SU-DHL-6 (cell line): ENCODE data around the gene KIAA1614.

ENCODE experiments used
- H2AFZ ChIP-seq: fragments of 200-600 bp; sonication (generic); 2 replicates; pipeline ENCODE4 v1.6.1; 2014; ENCODE audit warnings: low read depth, mild to moderate bottlenecking, moderate library complexity, mixed read lengths, antibody characterized with exemption, low read length; ENCODE audit not compliant: severe bottlenecking
- H3F3A ChIP-seq: fragments of 200-600 bp; shearing (Covaris generic); 2 replicates; pipeline ENCODE4 v1.6.0; 2016; ENCODE audit warnings: antibody characterized with exemption, mild to moderate bottlenecking; ENCODE audit not compliant: insufficient read depth
- H3K27ac ChIP-seq: fragments of 200-600 bp; sonication (generic); 2 replicates; pipeline ENCODE4 v1.5.1; 2016; ENCODE audit warnings: low read depth, mild to moderate bottlenecking, low read length, moderate library complexity, mixed read lengths
- H3K27me3 ChIP-seq: fragments of 200-600 bp; sonication (generic), shearing (Covaris generic); 2 replicates; pipeline ENCODE4 v1.6.0; 2014; ENCODE audit warnings: mild to moderate bottlenecking, low read length
- H3K36me3 ChIP-seq: fragments of 200-600 bp; sonication (generic); 2 replicates; pipeline ENCODE4 v1.6.1; 2014; ENCODE audit warnings: mild to moderate bottlenecking, low read length, mixed read lengths
- H3K4me2 ChIP-seq: fragments of 300-600, 200-600 bp; shearing (Covaris generic), sonication (generic); 2 replicates; pipeline ENCODE4 v1.6.0; 2014; ENCODE audit warnings: low read length, low read depth, mild to moderate bottlenecking; ENCODE audit not compliant: poor library complexity, severe bottlenecking
- H3K4me3 ChIP-seq: fragments of 200-600 bp; sonication (generic); 2 replicates; pipeline ENCODE4 v1.5.1; 2014; ENCODE audit warnings: antibody characterized with exemption, low read length, mild to moderate bottlenecking, mixed read lengths; ENCODE audit not compliant: insufficient read depth, poor library complexity, severe bottlenecking
- H3K79me2 ChIP-seq: fragments of 200-600 bp; sonication (generic); 2 replicates; pipeline ENCODE4 v1.6.1; 2014; ENCODE audit warnings: mild to moderate bottlenecking, low read length, moderate library complexity; ENCODE audit not compliant: insufficient read depth
- H3K9ac ChIP-seq: fragments of 200-600 bp; sonication (generic); 2 replicates; pipeline ENCODE4 v1.7.0; 2014; ENCODE audit warnings: mild to moderate bottlenecking, low read length
- H3K9me2 ChIP-seq: fragments of 200-600 bp; sonication (generic); replicated peaks from 2 replicates; pipeline ENCODE4 v1.6.1; 2014; ENCODE audit warnings: low read length; ENCODE audit not compliant: insufficient read depth
- H3K9me3 ChIP-seq: fragments of 200-600 bp; sonication (generic); 2 replicates; pipeline ENCODE4 v1.6.1; 2014; ENCODE audit warnings: low read length, mixed read lengths; ENCODE audit not compliant: insufficient read depth
- H4K20me1 ChIP-seq: fragments of 200-600 bp; sonication (generic); 2 replicates; pipeline ENCODE4 v1.6.1; 2014; ENCODE audit warnings: low read depth, mild to moderate bottlenecking, antibody characterized with exemption, low read length, moderate library complexity, mixed read lengths
- CTCF ChIP-seq: fragments of 200-600 bp; sonication (generic); IDR thresholded peaks from one replicate; pipeline ENCODE4 v1.5.1; 2017; ENCODE audit warnings: antibody characterized with exemption, mild to moderate bottlenecking, low read length, moderate library complexity; ENCODE audit not compliant: insufficient read depth, poor library complexity, severe bottlenecking
- EZH2phosphoT487 ChIP-seq: fragments of 200-600 bp; sonication (generic), shearing (Covaris generic); conservative IDR thresholded peaks from 2 replicates; pipeline ENCODE4 v1.6.1; 2018; ENCODE audit warnings: mild to moderate bottlenecking, antibody characterized with exemption, low read length, moderate library complexity, mixed read lengths

KIAA1614 gene

GRCh38 chr1:180917306-180918065 is 4.8 kb downstream of the KIAA1614 start:
- Histone ChIP-seq H4K20me1 (no peaks in the 10 kb centered on the region), H2AFZ (no peak overlapping the region), H3F3A (no peaks in the 10 kb centered on the region), H3K79me2 (no peaks in the 10 kb centered on the region), H3K9me2 (no peaks in the 10 kb centered on the region), H3K9me3 (no peaks in the 10 kb centered on the region), H3K27me3 (no peaks in the 10 kb centered on the region), H3K4me2 (no peak overlapping the region), H3K4me3 (no peak overlapping the region), H3K36me3 (no peaks in the 10 kb centered on the region), H3K9ac (no peak overlapping the region), H3K27ac (no peak overlapping the region)
- TF ChIP-seq EZH2phosphoT487: no peak
- no peak for TF ChIP-seq CTCF

GRCh38 chr1:180918519-180918918 is 5.8 kb downstream of the KIAA1614 start:
- no peaks in the 10 kb centered on the region for H4K20me1 ChIP-seq
- H3F3A ChIP-seq: no peaks in the 10 kb centered on the region
- H2AFZ ChIP-seq: no peak overlapping the region
- H3K4me2 ChIP-seq: no peak overlapping the region
- no peaks in the 10 kb centered on the region for H3K9me2 ChIP-seq
- no peaks in the 10 kb centered on the region for H3K9me3 ChIP-seq
- no peak overlapping the region for H3K9ac ChIP-seq
- H3K4me3 ChIP-seq: no peak overlapping the region
- H3K79me2 ChIP-seq: no peaks in the 10 kb centered on the region
- TF ChIP-seq CTCF (no peak), EZH2phosphoT487 (no peak)
- H3K36me3 ChIP-seq: no peaks in the 10 kb centered on the region
- no peak overlapping the region for H3K27ac ChIP-seq
- no peaks in the 10 kb centered on the region for H3K27me3 ChIP-seq

- Histone ChIP-seq H3K27me3 (no peaks in the 10 kb centered on the region), H3K4me2 (no peak overlapping the region), H3K4me3 (no peak overlapping the region)
Observed at GRCh38 chr1:180919183-180919700, 6.5 kb downstream of the KIAA1614 start.

More at GRCh38 chr1:180919183-180919700, 6.5 kb downstream of the KIAA1614 start:
- no peaks in the 10 kb centered on the region for H4K20me1 ChIP-seq
- H3K36me3 ChIP-seq: no peaks in the 10 kb centered on the region
- no peak overlapping the region for H3K27ac ChIP-seq
- no peaks in the 10 kb centered on the region for H3F3A ChIP-seq
- H2AFZ ChIP-seq: no peak overlapping the region
- H3K9me2 ChIP-seq: no peaks in the 10 kb centered on the region
- H3K9ac ChIP-seq: no peak overlapping the region
- no peaks in the 10 kb centered on the region for H3K9me3 ChIP-seq
- H3K79me2 ChIP-seq: no peaks in the 10 kb centered on the region
- TF ChIP-seq CTCF: no peak
- no peak for TF ChIP-seq EZH2phosphoT487
